K562 (cell line): ENCODE results near the gene TGFBR3L. TPM values are rescaled to one million over a fixed set of nuclear protein-coding genes. Genes with fewer than 3 reads are reported as not detected.

Experiments used
- ARID1B ChIP-seq: fragments of 450-650 bp; IDR thresholded peaks from 2 replicates; pipeline ENCODE4 v1.6.1; 2016; ENCODE audit warnings: antibody characterized with exemption, mild to moderate bottlenecking, inconsistent platforms
- CEBPG ChIP-seq, 3 experiments: fragments of 200-800 bp in 1 of 3; sonication (Bioruptor generic) in 1 of 3; sonication (generic) in 1 of 3; formaldehyde crosslinking in 1 of 3; IDR thresholded peaks in 2 of 3; conservative IDR thresholded peaks in 1 of 3; 2 replicates each; pipeline versions ENCODE4 v1.6.1 to v1.8.0; 2016 to 2022; ENCODE audit warnings: missing compliant biosample characterization in 2 of 3, missing genetic modification characterization in 2 of 3, mild to moderate bottlenecking in 1 of 3, missing genetic modification reagents in 1 of 3
- CGGBP1 ChIP-seq: fragments of 250-450 bp; sonication (Bioruptor Pico); IDR thresholded peaks from 2 replicates; pipeline ENCODE4 v1.9.0; 2021; ENCODE audit warnings: mild to moderate bottlenecking
- ELK1 ChIP-seq: sonication (generic); formaldehyde crosslinking; IDR thresholded peaks from 2 replicates; pipeline ENCODE4 v1.8.1; 2022; ENCODE audit warnings: missing genetic modification reagents
- ETV6 ChIP-seq, 3 experiments: fragments of 150-350 bp in 1 of 3; sonication (generic) in 1 of 3; formaldehyde crosslinking in 1 of 3; IDR thresholded peaks; 2 replicates each; pipeline versions ENCODE4 v1.6.1 to v1.8.0; 2014 to 2022; ENCODE audit warnings: borderline replicate concordance in 2 of 3, low read depth in 2 of 3, antibody characterized with exemption in 1 of 3, low read length in 1 of 3, mild to moderate bottlenecking in 1 of 3, missing genetic modification reagents in 1 of 3
- FOXJ3 ChIP-seq: sonication (generic); formaldehyde crosslinking; IDR thresholded peaks from 2 replicates; pipeline ENCODE4 v1.4.0; 2020; ENCODE audit warnings: mild to moderate bottlenecking, missing genetic modification reagents
- FOXM1 ChIP-seq, 2 experiments: fragments of 450-650 bp in 1 of 2; sonication (generic) in 1 of 2; formaldehyde crosslinking in 1 of 2; IDR thresholded peaks; 2 replicates each; pipeline versions ENCODE4 v1.6.1 to v1.9.0; 2017 to 2022; ENCODE audit warnings: low read depth in 2 of 2, mild to moderate bottlenecking in 2 of 2, missing genetic modification reagents in 1 of 2, moderate library complexity in 1 of 2
- HES1 ChIP-seq: fragments of 450-650 bp; IDR thresholded peaks from 2 replicates; pipeline ENCODE4 v1.6.1; 2016; ENCODE audit warnings: low read depth, mild to moderate bottlenecking, moderate library complexity
- MBD2 ChIP-seq: sonication (generic); IDR thresholded peaks from 2 replicates; pipeline ENCODE4 v1.6.1; 2016; ENCODE audit warnings: low read depth, borderline replicate concordance
- MLLT1 ChIP-seq, 2 experiments: fragments of 450-650 bp; IDR thresholded peaks; 2 replicates each; pipeline ENCODE4 v1.6.1; 2016
- NUFIP1 ChIP-seq: fragments of 450-650 bp; IDR thresholded peaks from 2 replicates; pipeline ENCODE4 v1.6.1; 2018; ENCODE audit not compliant: partially characterized antibody
- RBM39 ChIP-seq: fragments of 200-400 bp; formaldehyde crosslinking; optimal IDR thresholded peaks from 2 replicates; pipeline ENCODE3; 2018; ENCODE audit warnings: low read depth, low read length
- SMARCA4 ChIP-seq: fragments of 450-650 bp; IDR thresholded peaks from 2 replicates; pipeline ENCODE4 v1.6.1; 2016
- TAF1 ChIP-seq: IDR thresholded peaks from 2 replicates; pipeline ENCODE4 v1.6.1; 2011; ENCODE audit warnings: mild to moderate bottlenecking, low read length, moderate library complexity; ENCODE audit not compliant: insufficient read depth, control insufficient read depth, severe bottlenecking; ENCODE audit errors: extremely low read depth
- USF2 ChIP-seq: sonication (generic); formaldehyde crosslinking; IDR thresholded peaks from 2 replicates; pipeline ENCODE4 v1.5.0; 2020; ENCODE audit warnings: missing genetic modification reagents
- ZNF253 ChIP-seq: fragments of 250-450 bp; sonication (Bioruptor Pico); conservative IDR thresholded peaks from 2 replicates; pipeline ENCODE4 v1.6.1; 2021; ENCODE audit warnings: mild to moderate bottlenecking
- ZNF518B ChIP-seq: fragments of 250-450 bp; sonication (Bioruptor Pico); IDR thresholded peaks from 2 replicates; pipeline ENCODE4 v1.5.0; 2021; ENCODE audit warnings: mild to moderate bottlenecking, moderate library complexity
- ZNF75A ChIP-seq: fragments of 450-650 bp; formaldehyde crosslinking; IDR thresholded peaks from 2 replicates; pipeline ENCODE4 v1.4.0; 2020; ENCODE audit warnings: mild to moderate bottlenecking
- ZNF79 ChIP-seq: fragments of 250-450 bp; sonication (Bioruptor Pico); IDR thresholded peaks from 2 replicates; pipeline ENCODE4 v1.4.0; 2020; ENCODE audit warnings: low read depth, mild to moderate bottlenecking, moderate library complexity
- ZSCAN32 ChIP-seq: fragments of 450-650 bp; formaldehyde crosslinking; IDR thresholded peaks from 2 replicates; pipeline ENCODE4 v1.4.0; 2020; ENCODE audit warnings: mild to moderate bottlenecking, moderate library complexity
- polyA plus RNA-seq, 8 experiments: library from polyadenylated mRNA; depleted of rRNA in 4 of 8; stranded (reverse) in 5 of 8; unstranded in 3 of 8; fragments of >200 nt; fragmentation: Nextera tagmentation in 2 of 8; fragmentation: Illumina TruSeq in 1 of 8; extraction: Ambion mirVana in 2 of 8; extraction: Trizol in 1 of 8; gene quantifications; 2 replicates each; pipeline versions ENCODE4 v1.2.1 to v1.2.3, GENCODE V29; 2011 to 2014; ENCODE audit warnings: inconsistent platforms in 1 of 8, missing spikeins in 1 of 8
- total RNA-seq, 7 experiments: library from RNA; depleted of rRNA in 6 of 7; stranded (reverse); fragments of >200 nt in 6 of 7; fragmentation: Illumina TruSeq in 2 of 7; extraction: Trizol in 2 of 7; gene quantifications; 2 replicates each; pipeline versions ENCODE4 v1.2.1 to v1.2.3, GENCODE V29; 2011 to 2021; ENCODE audit warnings: low replicate concordance in 1 of 7

TGFBR3L gene
- total and polyA plus RNA-seq, 9 of the 15 experiments (the other 6 are each of a cell fraction or from before 2014, with no cell fraction given), result not detected

GRCh38 chr19:7868326-7868670 is 46.3 kb upstream of the TGFBR3L start (continued):
- TF ChIP-seq ZNF75A (CRISPR knock-in tag) (no peak), CEBPG (CRISPR knock-in tag; IDR thresholded peaks at IDR 0.05) (no peak), CEBPG (tag; conservative IDR thresholded peaks at IDR 0.05 in 1 of 2, IDR thresholded peaks at IDR 0.05 in 1 of 2) (no peak), ETV6 (IDR thresholded peaks at IDR 0.05; ENCODE audit: borderline replicate concordance in 1 of 2, low read depth in 2 of 2, low read length in 1 of 2) (no peak), ETV6 (CRISPR knock-in tag; IDR thresholded peaks at IDR 0.05; ENCODE audit: borderline replicate concordance) (no peak), ZSCAN32 (CRISPR knock-in tag) (no peak), ZNF253 (CRISPR knock-in tag) (no peak), MBD2 (0 out of 2 replicates have a peak, but pooled peaks have one; percentile 18), MLLT1 (IDR thresholded peaks at IDR 0.05) (no peak), NUFIP1 (no peak), ELK1 (CRISPR knock-in tag) (no peak), FOXM1 (IDR thresholded peaks at IDR 0.05; ENCODE audit: low read depth) (no peak), FOXM1 (CRISPR knock-in tag; IDR thresholded peaks at IDR 0.05; ENCODE audit: low read depth) (no peak), ZNF79 (CRISPR knock-in tag) (no peak), SMARCA4 (no peak), TAF1 (no peak), FOXJ3 (no peak), ZNF518B (CRISPR knock-in tag) (no peak), ARID1B (no peak), RBM39 (no peak), HES1 (no peak), USF2 (CRISPR knock-in tag) (no peak), CGGBP1 (no peak)
